ENCODE data around the gene ANKRD9. TPM values are rescaled to one million over a fixed set of nuclear protein-coding genes. Genes with fewer than 3 reads are reported as not detected.
A peak's percentile ranks its signal among the peaks of the same experiment; 100 is the strongest.

Gene ANKRD9
- total RNA-seq, 2 donors from 2014 or later: 97.0 to 160 TPM

DNA sequence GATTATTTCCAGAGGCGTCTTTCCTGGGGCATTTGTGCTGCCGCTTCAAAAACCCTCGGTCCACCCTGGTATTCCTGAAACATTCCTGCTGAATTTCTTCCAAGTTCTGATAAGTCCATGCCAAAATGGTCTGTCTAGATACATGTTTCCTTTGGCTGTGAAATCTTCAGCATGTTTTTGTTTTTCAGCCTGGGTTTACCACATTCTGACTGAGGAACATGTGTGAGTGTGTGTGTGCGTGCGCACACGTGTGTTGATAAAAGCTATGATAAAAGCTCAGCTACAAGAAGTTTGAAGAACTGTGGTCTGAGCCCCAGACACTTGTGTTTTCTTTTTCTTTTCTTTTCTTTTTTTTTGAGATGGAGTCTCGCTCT, 22.4 kb downstream of the ANKRD9 start:
- DNase-seq: no peak
- peak; percentile 59 to 62 for ATAC-seq
- intact Hi-C loops (cut with DNase I): no loop called here

DNA sequence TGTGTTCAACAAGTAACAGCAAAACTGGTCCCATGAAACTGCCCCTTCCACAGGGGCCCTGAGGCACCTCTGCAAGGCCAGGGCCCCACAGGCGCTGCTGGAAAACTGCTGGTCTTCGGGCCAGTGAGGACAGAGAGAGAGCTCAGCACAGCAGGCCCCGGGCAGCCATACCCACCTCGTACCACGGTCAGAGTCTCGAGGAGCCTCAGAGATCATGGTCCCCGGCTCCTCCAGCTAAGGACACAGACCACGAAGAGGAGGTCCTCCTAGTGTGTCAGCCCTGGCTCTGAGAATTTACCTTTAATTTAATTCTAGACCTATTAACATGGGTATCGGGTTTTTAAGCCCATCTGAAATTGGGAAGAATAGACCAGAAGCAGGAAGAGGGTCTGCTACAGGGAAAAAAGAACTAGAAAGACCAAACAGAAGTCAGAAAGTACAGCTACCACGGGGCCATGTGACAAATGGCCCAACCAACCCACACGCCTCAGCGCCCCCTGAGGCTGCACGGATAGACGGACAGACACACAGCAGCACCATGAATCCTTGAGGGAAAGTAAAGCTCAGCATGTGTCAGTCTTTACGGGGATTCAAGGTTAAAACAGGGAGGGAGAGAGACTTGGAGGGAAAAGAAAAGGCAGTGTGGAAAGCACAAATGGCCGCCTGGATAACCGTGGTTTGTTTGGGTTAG, 22.9 kb downstream of the ANKRD9 start:
- DNase-seq: no peak
- intact Hi-C loops (cut with DNase I): no loop called here
- ATAC-seq: peak; percentile 27 to 41

DNA sequence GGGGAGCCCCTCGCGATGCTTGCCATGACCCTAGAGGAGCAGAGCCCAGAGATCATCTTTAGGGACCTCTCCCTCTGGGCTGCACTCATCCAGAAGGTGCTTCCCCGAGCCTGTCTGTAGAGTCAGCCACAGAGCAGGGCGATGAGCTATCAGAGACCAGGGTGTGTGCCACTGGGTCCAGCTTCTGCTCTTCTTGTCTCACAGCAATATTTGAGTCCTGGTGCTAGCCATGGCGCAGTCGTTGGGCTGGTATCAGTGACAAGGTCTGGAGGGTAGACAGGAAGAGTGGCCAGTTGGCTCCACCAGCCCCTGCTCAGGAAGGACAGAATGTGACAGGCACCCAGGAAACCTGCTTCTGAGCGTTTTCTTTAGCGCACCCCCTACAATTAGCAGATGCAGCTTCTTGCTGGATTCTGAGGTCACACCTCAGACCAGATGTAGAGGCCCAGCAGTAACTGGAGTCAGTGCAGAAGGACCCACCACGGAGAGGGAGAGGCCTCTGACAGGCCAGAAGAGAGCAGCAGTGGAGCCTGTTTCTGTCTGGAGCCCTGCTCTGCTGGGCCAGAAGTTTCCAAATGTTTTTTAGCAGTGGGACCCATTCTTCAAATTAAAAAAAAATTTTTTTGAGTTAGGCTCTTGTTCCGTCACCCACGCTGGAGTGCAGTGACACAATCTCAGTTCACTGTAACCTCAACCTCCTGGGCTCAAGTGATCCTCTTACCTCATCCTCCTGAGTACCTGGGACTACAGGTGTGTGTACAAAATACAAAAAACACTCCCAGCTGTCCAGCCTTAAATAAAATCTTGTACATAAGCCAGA, 23.7 kb downstream of the ANKRD9 start:
- ATAC-seq: no peak
- no peak for DNase-seq
- intact Hi-C loops (cut with DNase I): no loop called here

DNA sequence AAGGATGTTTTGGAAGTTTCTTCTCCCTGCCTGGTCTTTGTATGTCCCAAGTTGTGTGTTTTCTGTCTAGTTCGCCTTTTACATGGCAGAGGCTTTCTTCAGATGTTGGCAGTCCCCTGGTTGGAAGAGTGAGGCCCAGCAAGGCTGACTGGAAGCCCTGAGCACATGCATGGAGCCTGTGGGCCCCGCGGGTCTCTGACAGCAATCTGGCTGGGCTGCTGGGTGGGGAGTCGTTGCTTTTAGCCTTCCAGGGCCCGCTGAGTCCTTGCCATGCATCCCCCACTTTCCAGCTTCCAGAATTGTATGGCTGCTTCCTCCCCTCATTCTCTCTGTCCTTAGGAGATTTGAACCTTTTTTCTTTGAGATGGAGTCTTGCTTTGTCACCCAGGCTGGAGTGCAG, 25.3 kb downstream of the ANKRD9 start:
- intact Hi-C loops (cut with DNase I): no loop called here
- ATAC-seq (no peak), DNase-seq (no peak)

DNA sequence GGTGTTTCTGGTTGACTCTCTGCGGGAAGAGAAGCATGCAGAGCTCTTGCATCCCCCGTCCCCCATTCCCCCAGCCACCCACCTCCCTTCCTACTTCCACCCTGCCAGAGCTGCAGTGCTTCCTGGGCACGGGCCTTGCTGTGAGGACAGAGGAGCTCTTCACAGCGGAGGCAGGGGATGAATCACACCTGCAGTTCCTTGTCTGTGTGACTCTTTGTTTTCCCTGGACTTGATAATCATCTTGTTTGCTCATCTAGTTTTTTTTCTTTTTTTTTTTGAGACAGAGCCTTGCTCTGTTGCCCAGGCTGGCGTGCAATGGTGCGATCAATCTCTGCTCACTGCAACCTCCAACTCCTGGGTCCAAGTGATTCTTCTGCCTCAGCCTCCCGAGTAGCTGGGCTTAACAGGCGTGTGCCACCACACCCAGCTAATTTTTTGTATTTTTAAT, 27.8 kb downstream of the ANKRD9 start:
- ATAC-seq (no peak), DNase-seq (no peak)

DNA sequence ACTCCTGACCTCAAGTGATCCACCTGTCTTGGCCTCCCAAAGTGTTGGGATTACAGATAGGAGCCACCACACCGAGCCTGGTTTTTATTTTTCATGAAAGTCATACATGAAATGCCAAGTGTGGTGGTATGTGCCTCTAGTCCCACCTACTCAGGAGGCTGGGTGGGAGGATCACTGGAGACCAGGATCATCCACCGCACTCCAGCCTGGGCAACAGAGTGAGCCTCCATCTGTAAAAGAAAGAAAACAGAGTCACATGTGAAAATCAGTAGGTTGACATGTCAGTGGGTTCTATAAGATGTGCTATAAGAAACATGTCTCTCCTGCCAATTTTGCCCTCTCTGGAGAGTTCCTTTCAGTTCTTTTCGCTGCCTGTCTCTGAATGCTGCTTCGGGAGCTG, 28.2 kb downstream of the ANKRD9 start:
- ATAC-seq: no peak
- intact Hi-C loops (cut with DNase I): no loop called here
- DNase-seq: no peak

More for the DNA sequence above, 27.8 kb downstream of the ANKRD9 start:
- intact Hi-C loops (cut with DNase I): no loop called here

- peak; percentile 43 to 62 for ATAC-seq
Measured at GRCh38 chr14:102479777-102480176, 29.8 kb downstream of the ANKRD9 start.

GRCh38 chr14:102479107-102479506, 30.5 kb downstream of the ANKRD9 start:
- ATAC-seq: no peak
- DNase-seq: no peak
- intact Hi-C loops (cut with DNase I): no loop called here

More at GRCh38 chr14:102479777-102480176, 29.8 kb downstream of the ANKRD9 start:
- intact Hi-C loops (cut with DNase I): no loop called here
- DNase-seq: peak; percentile 60

GRCh38 chr14:102474934-102475333, 34.6 kb downstream of the ANKRD9 start:
- ATAC-seq (peak; percentile 94 to 95), DNase-seq (peak; percentile 85)
- intact Hi-C loops (cut with DNase I): no loop called here

- DNase-seq: no peak
- no peak for ATAC-seq
- intact Hi-C loops (cut with DNase I): no loop called here
Measured at GRCh38 chr14:102473559-102473958, 36.0 kb downstream of the ANKRD9 start.

GRCh38 chr14:102472791-102473150, 36.8 kb downstream of the ANKRD9 start:
- intact Hi-C loops (cut with DNase I): no loop called here
- DNase-seq: no peak
- no peak for ATAC-seq

GRCh38 chr14:102471921-102472790, 37.4 kb downstream of the ANKRD9 start:
- ATAC-seq (no peak), DNase-seq (no peak)
- intact Hi-C loops (cut with DNase I): no loop called here

GRCh38 chr14:102469261-102469660, 40.3 kb downstream of the ANKRD9 start:
- ATAC-seq (no peak), DNase-seq (no peak)
- intact Hi-C loops (cut with DNase I): no loop called here

GRCh38 chr14:102464846-102465341, 44.7 kb downstream of the ANKRD9 start:
- intact Hi-C loops (cut with DNase I): no loop called here

DNA sequence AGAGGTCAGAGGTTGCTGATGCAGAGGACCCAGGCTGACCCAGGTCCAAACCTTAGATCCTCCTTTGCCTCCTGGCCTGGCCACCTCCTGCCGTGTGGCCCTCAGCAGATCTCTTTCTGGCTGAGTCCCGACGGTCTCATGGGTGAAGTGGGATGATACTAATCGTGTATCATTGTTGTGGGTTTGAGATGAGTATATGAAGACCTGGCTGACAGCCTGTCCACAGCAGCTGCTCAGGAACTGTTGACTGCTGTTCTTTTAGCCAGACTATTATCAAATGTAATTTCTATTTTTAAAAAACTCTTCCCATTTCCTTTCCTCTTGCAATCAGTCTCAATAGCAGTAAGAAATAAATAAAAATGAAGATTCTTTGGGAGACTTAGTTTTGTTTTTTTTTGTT, 45.6 kb downstream of the ANKRD9 start:
- intact Hi-C loops (cut with DNase I): no loop called here
- no peak for DNase-seq
- no peak for ATAC-seq

More at GRCh38 chr14:102464846-102465341, 44.7 kb downstream of the ANKRD9 start:
- ATAC-seq (no peak), DNase-seq (no peak)

DNA sequence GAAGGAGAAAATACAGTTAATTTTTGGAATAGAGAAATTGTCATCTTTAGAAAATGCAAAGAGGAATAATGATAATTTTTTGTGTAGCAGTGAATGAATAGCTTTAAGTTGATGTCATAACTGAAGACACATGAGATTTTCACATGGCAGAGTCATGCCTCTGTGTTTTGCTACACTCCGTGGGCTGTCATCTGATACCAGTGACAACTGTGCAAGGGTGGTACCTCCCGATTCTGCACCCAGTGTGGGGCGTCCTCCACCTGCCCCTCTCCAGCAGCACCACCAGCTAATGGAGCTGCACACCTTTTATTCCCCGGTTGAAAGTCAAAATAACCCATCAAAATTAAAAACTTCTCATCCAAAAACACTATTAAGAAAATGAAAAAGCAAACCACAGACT, 47.2 kb downstream of the ANKRD9 start:
- ATAC-seq: no peak
- DNase-seq: no peak
- intact Hi-C loops (cut with DNase I): no loop called here

- peak in 1 of 2 donors; percentile 57 for ATAC-seq
- DNase-seq: no peak
- intact Hi-C loops (cut with DNase I): no loop called here
Measured at GRCh38 chr14:102461490-102462338, 47.9 kb downstream of the ANKRD9 start.

DNA sequence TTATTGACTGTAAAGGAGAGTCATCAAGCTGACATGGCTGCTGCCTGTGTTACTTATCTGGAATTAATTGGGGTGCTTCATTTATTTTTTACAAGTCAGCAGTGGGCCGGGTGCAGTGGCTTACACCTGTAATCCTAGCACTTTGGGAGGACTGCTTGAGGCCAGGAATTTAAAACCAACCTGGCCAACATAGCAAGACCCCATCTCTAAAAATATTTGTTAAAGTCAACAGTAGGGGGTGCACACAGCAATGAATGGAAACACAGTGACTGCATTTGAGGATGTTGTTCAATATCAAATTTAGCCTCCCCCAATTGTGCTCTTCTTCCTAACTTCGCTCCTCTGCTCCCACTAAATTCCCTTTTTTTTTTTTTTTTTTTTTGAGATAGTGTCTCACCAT, 52.1 kb downstream of the ANKRD9 start:
- DNase-seq (no peak), ATAC-seq (no peak)
- intact Hi-C loops (cut with DNase I): no loop called here

DNA sequence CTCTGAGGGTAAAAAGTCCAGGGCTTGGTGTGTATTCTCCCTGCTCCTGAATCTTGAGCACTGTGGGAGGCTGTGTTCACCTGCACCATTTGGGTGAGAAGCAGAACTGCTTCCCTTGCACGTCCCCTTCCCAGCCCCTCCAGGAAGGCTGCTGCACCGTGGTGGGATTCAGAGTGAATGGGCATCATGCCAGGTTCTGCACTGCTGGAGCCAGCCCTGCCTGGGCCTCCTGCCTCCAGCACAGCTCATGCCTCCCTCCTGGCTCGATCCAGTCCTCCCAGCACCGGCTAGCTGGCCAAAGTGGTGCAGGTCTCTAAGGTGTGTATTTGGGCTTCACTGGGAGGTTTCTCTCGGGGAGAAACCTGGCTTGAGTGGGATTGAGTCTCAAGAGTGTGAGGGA, 54.9 kb downstream of the ANKRD9 start:
- no peak for DNase-seq
- ATAC-seq: no peak
- intact Hi-C loops (cut with DNase I): no loop called here

Data from left cardiac atrium (tissue), 4 donors.